Measurements from ENCODE around the gene LRRC4C.

DNA sequence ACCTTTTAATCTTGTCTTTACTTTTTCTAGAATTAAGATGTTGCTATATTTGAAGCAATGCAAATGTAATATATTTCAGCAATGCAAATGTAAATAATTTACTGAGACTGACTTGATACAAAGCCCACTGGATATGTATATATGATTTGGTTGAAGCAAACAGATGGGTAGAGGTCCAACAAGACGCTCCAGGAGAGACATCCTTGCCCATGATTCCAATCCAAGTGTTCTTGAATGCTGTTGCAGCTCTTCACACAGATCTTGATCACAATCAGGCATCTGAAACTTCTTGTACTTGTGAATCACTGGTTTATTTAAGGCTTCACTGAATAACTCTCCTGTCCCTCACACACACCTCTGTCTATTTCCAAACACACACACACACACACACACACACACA, 507.0 kb downstream of the LRRC4C start:
- TF ChIP-seq POLR2A (IDR thresholded peaks at IDR 0.05; ENCODE audit: low read depth, low read length) (no peak), TAF1 (IDR thresholded peaks at IDR 0.05; ENCODE audit: low read depth, low read length) (no peak), POLR2AphosphoS5 (IDR thresholded peaks at IDR 0.05; ENCODE audit: low read depth, low read length) (no peak), SPI1 (IDR thresholded peaks at IDR 0.05; ENCODE audit: low read depth, low read length) (no peak), POU2F2 (IDR thresholded peaks at IDR 0.05; ENCODE audit: low read depth, low read length) (no peak)

Measured in GM12891 (cell line).